NCI-H146 (cell line): ENCODE data around the gene ABHD15.

Source experiments
- DNase-seq: peaks from one replicate; lab custom pipeline; 2025; lab: John Stamatoyannopoulos, UW

ABHD15 gene, protein sequence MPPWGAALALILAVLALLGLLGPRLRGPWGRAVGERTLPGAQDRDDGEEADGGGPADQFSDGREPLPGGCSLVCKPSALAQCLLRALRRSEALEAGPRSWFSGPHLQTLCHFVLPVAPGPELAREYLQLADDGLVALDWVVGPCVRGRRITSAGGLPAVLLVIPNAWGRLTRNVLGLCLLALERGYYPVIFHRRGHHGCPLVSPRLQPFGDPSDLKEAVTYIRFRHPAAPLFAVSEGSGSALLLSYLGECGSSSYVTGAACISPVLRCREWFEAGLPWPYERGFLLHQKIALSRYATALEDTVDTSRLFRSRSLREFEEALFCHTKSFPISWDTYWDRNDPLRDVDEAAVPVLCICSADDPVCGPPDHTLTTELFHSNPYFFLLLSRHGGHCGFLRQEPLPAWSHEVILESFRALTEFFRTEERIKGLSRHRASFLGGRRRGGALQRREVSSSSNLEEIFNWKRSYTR

GRCh38 chr17:29566473-29567303 is at the start of gene ABHD15:
Gene ABHD15 (minus strand): TSS chr17:29567037. CDS start chr17:29566966, 71 bp downstream.
- peak; percentile 79 for DNase-seq

DNA sequence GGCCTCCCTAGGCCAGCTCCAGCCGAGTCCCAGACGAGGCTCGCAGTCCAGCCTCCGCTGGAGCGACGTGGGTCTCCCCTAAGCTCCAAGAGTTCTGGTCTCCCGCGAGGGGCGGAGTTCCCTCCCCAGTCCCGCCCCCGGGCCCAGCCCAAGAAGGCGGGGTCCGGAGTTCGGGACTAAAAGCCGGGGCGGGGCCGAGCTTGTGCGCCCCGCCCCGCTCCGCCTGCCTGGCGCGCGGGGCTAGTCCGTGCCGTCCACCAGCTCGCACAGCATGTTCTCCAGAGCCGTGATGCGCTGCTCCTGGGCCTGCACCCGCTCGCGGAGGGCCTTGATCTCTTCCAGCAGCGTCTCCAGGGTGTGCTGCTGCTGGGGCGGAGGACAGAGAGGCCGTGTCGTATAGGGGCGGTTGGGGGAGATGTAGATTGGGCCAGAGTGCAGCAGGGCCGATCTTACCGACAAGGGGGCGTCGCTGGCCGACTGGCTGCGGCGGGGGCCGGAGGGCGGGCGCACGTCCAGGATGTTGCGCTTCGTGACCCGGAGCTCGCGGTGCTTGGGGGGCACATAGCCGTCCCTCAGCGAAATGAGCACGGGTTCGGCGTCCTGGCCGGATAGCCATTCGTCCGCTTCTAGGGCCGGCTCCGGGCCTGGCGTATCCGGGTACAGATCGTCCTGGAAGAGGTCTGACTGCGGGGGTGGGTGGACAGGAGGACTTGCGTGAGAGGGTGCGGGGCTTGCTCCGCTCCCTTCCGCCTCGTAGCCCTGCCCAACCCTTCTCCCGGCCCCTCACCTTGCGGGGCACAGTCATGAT is 48.9 kb upstream of the ABHD15 start:
- DNase-seq, result no peak

DNA sequence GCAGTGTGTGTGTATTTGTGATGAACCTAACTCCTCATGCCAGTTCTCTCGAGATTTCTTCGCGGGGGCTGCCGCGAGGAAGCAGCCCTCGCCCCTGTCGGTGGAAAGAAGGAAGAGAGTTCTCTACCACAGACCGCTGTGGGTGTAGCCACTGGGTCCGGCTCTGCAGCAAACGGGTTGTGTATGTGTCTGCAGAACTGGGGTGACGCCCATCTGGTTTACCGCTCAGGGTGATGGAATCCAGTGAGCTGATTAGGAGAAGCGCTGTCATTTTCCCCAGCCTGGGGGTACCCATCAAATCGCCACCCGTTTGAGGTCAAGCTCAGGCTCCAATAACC is 48.2 kb upstream of the ABHD15 start:
- DNase-seq, result no peak

DNA sequence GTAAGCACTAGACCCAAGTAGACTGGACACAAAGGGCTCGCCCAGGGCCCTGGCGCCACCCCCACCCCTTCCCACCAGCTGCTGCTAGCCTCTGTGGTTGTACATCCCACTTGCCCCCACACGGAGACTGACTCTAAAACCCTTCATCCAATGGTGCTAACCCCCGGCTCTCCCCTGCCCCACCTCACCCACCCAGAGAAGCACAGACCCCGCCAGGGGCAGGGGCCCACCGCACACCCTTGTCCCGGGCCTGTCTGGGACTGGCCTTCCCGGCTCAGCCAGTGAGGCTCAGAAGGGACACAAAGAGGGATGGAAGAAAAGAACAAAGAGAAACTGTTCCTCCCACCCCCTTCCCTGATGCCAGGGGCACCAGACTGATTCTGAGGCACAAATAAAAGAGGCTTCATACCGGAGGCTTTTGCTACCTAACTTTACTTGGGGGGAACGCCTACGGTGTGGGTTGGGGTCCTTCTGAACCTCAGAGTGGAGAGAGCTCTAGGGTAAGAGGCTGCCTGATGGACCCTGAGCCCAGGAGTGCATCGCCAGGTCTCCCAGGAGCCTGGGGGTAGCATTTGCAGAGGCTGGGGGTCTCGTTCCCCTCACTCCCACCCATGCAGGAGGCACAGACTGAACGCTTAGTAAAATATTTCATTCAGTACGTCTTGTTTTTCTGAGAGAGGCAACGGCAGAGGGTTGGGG is 47.7 kb upstream of the ABHD15 start:
- no peak for DNase-seq

DNA sequence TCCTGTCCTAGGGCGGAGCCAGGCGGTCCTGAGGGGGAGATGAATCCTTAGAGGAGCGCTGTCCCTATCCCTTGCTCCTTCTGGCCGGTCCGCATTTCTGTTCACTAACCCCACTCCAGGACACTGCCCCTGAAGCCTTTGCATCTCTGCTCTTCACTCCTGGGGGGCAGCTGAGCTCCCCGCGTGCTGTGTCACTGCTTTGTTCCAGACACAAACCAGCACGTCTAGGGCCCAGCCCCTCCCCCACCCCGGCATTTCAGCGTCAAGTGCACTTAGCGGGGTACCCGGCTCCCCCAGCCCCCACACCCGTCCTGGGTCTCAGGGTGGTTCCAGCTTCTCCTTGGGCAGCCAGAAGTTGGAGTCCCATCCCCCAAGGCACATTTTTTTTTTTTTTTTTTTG is 47.0 kb upstream of the ABHD15 start:
- no peak for DNase-seq

DNA sequence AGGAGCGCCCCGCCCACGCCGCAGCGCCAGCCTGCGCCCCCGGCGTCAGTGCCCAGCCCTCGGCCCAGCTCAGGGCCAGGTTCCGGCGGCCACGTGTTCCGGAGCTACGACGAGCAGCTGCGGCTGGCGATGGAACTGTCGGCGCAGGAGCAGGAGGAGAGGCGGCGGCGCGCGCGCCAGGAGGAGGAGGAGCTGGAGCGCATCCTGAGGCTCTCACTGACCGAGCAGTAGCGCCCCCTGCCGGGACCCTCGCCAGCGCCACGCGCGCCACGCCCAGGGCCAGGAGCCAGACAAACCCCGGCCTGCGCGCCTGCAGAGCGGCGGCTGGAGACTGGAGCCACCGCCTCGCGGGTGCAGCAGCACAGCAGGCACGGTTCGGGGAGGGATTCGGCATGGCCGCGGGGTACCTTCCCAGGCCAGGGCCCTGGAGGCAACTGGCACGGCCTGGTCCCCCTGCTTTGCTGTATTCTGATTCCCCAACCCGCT is 46.6 kb upstream of the ABHD15 start:
- DNase-seq, result no peak

GRCh38 chr17:29612404-29613280 is 45.8 kb upstream of the ABHD15 start:
- no peak for DNase-seq

GRCh38 chr17:29612094-29612403 is 45.2 kb upstream of the ABHD15 start:
- DNase-seq, result no peak

GRCh38 chr17:29611351-29612093 is 44.7 kb upstream of the ABHD15 start:
- no peak for DNase-seq

DNA sequence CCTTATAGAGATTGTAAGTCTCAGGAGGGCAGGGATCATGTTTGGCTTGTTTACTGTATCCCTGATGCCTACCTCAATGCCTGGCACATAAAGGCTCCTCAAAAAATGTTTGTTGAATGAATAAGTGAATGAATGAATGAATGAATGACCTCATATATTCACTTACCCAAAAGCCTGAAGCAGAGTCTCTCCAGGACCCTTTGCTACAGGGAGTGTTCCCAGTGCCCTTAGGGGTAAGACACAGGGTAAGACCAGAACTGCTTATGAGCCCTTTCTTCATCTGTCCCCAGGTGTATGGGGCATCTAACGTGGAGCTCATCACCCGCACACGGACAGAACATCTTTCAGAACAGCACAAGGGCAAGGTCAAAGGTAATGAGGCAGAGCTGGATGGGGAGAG is 43.6 kb upstream of the ABHD15 start:
- DNase-seq, result no peak

GRCh38 chr17:29608986-29609385 is 42.1 kb upstream of the ABHD15 start:
- no peak for DNase-seq

- no peak for DNase-seq
Observed at GRCh38 chr17:29607557-29608195, 40.8 kb upstream of the ABHD15 start.

- DNase-seq, result no peak
Observed at GRCh38 chr17:29603109-29603674, 36.4 kb upstream of the ABHD15 start.

GRCh38 chr17:29597361-29598172 is 30.7 kb upstream of the ABHD15 start:
- DNase-seq, result no peak

- no peak for DNase-seq
Observed at GRCh38 chr17:29596811-29597210, 30.0 kb upstream of the ABHD15 start.

DNA sequence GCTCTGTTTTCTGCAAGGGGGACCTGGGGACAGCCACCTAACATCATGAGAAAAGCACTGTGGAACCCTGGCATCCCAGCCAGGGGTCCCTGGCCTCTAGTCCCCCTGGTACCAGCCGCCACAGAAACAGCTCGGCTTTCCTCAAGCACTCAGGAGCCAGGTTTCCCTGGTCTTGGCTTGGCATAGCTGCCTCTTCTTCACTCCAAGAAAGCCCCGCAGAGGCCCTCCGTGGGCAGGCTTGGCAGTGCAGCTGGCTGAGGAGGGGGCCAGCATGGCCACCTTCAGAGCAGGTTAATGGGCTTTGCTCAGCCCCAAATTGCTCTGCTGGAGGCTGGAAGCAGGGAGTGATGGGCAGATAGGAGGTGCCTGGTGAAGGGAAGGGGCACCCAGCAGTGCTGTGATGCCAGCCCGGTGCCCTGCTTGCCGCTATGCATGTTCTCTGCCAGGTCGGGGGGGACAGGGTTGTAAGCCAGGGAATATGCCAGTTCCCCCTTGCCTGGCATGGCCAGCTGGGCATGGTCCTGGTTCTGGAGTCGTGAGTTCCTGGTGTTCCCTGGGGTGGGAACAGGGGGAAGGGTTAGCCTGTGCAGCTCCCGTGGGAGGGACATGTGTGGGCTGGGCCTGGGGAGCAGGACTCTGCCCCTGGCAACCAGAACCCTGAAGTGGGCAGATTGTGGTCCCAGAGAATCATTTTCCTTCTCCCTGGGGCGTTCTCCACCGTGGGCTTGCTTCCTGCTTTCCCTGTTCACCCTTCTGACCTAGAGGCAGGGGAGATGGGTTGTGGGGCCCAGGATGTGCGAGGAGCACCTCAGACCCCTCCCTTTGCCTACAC is 29.3 kb upstream of the ABHD15 start:
- no peak for DNase-seq
